ENCODE measurements around the gene GLP1R.

GLP1R gene

GRCh38 chr6:39061588-39061987, 13.0 kb downstream of the GLP1R start:
- DNase-seq (ENCODE audit: insufficient read length, low spot score) (no peak), FAIRE-seq (no peak)

GRCh38 chr6:39062014-39062740, 13.6 kb downstream of the GLP1R start:
- FAIRE-seq, result no peak
- DNase-seq (ENCODE audit: insufficient read length, low spot score), result no peak

- DNase-seq (ENCODE audit: insufficient read length, low spot score), result no peak
- FAIRE-seq, result no peak
Observed at GRCh38 chr6:39063526-39063925, 14.9 kb downstream of the GLP1R start.

DNA sequence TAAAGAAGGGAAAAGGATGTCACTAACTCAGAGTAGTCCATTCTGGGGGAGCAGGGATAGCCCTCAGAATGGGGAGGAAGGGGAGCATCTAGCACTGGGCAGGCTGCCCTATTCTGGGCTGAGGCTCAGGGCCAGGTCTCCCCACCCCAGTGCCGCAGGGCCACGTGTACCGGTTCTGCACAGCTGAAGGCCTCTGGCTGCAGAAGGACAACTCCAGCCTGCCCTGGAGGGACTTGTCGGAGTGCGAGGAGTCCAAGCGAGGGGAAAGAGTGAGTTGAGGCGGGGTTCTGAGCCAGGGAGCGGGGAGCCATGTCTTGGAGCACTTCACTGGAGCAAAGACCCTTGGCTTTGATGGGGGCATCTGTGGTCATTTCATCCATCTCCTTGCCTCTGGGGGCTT, 17.0 kb downstream of the GLP1R start:
- DNase-seq (ENCODE audit: insufficient read length, low spot score), result no peak
- FAIRE-seq, result no peak

GRCh38 chr6:39068391-39068790, 19.8 kb downstream of the GLP1R start:
- no peak for FAIRE-seq
- DNase-seq (ENCODE audit: insufficient read length, low spot score), result no peak

DNA sequence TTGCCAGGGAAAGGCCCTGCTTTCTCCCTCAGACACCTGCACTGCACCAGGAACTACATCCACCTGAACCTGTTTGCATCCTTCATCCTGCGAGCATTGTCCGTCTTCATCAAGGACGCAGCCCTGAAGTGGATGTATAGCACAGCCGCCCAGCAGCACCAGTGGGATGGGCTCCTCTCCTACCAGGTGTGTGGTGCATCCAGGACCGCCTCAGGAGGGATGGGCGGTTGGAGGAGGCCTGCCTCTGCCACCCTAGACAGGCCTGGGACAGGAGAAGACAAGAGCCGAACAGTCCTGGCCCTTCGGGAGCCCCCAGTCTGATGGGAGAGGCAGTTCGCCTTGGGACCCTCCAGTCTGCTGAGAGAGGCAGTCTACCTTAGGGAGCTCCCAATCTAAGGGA, 24.2 kb downstream of the GLP1R start:
- DNase-seq (ENCODE audit: insufficient read length, low spot score), result no peak
- no peak for FAIRE-seq

GRCh38 chr6:39073471-39074355, 25.1 kb downstream of the GLP1R start:
- DNase-seq (ENCODE audit: insufficient read length, low spot score) (no peak), FAIRE-seq (no peak)

DNA sequence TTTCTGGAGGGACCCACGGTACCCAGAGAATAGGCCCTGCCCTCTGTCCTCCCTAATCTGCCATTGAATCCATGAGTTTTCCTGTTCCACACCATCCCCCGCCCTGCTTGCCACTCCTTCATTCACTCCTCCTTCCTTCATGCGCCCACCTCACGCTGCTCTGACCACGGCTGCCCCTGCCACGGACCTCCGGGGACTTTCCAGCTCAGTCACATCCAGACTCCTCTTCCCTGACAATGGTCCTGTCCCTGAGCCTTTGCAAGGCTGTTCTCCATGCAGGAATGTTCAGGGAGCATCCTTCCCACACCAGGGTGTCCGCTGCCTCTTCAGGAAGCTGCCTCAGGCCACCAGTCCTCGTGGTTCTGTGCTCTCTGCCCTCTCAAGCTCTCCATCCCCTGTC, 25.9 kb downstream of the GLP1R start:
- no peak for FAIRE-seq
- no peak for DNase-seq (ENCODE audit: insufficient read length, low spot score)

GRCh38 chr6:39075010-39075686, 26.6 kb downstream of the GLP1R start:
- FAIRE-seq (no peak), DNase-seq (ENCODE audit: insufficient read length, low spot score) (no peak)

DNA sequence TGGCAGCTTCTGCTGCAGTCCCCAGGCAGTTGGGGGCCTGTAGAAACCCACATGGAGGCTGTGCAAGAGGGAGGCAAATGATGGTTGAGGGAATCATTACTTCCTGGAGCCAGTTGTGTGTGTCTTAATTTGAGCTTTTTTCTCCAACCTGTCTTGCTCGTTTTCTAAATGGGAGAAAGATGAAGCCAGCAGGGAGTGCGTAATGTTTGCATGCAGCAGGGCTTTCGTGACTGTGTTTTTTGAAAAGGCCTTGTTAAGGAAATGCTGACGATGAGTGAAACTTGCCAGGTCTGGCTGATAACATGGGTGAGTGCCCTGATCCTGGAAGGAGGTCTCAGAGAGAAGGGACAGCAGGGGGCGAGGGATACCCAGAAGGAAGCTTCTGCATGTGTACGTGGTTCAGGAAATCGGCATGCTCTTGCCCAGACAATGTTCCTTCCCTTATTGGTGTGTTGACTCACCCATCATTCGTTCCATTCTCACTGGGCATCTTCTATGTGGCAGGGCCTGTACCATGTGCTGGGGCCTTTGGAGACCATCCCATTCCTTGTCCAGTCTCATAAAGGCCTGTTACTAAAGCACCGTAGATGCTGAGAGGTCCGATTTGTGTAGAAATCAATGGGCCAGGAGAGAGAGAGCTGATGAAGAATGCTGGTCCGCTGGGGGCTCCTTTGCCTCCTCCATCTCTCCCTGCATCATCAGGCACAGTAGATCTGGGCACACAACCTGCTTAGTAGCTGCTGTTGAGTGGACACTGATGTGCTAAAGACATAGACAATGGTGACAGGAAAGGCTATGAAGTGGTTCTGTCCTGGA, 27.4 kb downstream of the GLP1R start:
- no peak for DNase-seq (ENCODE audit: insufficient read length, low spot score)
- FAIRE-seq, result no peak

- DNase-seq (ENCODE audit: insufficient read length, low spot score) (no peak), FAIRE-seq (no peak)
Observed at GRCh38 chr6:39076623-39077535, 28.3 kb downstream of the GLP1R start.

GRCh38 chr6:39077882-39078594, 29.5 kb downstream of the GLP1R start:
- FAIRE-seq (no peak), DNase-seq (ENCODE audit: insufficient read length, low spot score) (no peak)

DNA sequence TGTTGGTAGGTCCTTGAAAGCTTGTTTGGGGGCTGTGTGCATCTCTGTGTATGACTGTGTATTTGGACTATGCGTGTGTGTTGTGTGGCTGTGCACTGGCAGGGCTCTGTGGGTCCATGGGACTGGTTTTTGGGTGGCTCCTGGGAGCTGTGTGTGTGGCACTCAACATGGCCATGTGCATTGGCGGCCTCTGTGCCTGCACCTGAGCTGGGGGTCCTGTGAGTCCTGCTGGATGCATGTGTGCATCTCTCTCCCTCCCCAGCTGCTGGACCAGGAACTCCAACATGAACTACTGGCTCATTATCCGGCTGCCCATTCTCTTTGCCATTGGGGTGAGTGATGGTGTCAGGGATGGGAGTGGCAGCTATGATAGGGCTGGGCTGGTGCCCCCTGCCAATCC, 30.1 kb downstream of the GLP1R start:
- DNase-seq (ENCODE audit: insufficient read length, low spot score) (no peak), FAIRE-seq (no peak)

DNA sequence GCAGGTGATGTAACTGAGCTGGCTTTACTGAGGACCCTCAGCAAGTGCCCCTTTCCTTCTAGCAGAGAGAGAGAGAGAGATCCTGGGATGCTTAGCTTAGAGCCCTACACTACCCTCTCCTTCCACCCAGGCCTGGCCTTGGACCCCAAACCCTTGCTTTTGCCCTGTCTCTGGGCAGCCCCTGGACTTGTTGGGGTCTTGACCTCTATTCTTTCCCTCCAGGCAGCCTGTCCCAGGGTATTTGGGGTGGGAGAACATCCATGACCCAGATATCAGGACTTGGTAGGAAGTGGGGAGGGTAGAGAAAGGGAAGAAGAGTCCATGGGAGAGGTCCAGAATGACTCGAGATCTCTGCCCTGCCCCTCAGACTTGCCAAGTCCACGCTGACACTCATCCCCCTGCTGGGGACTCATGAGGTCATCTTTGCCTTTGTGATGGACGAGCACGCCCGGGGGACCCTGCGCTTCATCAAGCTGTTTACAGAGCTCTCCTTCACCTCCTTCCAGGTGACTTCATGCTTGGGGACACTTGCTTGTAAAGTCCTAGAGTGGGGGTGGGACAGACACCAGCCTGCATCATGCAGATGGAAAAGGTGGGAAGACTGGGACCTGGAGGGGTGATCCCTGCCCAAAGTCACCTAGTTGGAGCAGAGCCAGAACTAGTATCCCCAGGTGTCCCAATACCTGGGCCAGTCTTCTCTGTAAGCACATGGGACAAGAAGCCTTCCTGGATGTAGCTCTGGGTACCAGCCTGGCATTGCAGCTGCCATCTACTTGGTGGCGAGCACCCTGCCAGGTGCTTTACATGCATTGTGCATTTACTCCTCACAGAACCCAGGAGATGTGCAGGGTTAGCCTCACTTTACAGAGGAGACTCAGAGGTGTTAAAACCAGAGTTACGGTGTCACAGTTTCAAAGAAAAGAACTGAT, 30.9 kb downstream of the GLP1R start:
- DNase-seq (ENCODE audit: insufficient read length, low spot score) (no peak), FAIRE-seq (no peak)

DNA sequence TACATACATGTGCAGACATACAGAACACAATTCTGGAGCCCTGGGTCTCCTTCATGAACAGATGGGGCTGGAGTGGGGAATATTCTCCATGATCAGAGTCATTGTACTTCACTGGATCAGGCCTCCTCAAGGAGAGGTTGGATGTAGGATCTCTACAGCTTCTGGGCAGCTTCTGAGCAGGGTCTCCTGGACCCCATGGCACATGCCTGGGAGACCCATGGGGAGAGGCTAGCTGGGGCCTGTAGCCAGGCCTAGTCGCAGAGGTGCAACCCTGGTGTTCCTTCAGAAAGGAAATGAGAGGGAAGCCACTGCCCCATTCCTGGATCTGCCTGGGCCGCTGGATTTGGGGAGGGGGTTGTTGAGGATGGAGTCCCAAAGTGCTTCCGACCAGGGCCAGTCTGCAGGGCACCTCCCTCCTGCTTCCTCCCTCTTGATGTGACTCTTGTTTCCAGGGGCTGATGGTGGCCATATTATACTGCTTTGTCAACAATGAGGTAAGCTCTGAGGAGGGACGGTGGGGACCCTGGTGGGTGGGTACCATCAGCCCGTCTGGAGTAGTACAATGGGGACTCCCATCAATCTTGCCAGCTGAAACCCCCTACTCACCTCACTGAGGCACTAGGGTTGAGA, 31.8 kb downstream of the GLP1R start:
- DNase-seq (ENCODE audit: insufficient read length, low spot score) (no peak), FAIRE-seq (no peak)

GRCh38 chr6:39082310-39082709, 33.7 kb downstream of the GLP1R start:
- FAIRE-seq, result no peak
- no peak for DNase-seq (ENCODE audit: insufficient read length, low spot score)

DNA sequence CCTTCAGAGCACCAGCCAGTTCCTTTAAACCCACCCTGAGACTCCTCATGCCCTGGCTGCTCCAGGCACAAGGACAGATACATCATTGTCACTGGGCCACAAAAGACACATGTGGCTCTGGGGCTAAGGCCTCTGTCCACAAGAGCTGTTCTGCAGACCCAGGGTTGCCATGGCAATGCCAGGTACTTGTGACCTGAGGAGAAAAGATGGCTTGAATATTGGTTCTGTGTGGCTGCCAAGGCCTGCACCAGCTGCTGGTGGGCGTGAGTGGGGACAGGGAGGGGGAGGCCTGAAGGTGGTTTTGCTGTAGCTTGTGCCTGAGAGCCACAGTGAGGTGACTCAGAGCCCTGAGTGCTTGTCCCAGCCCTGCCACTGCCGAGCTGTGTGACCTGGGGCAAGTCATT, 34.7 kb downstream of the GLP1R start:
- DNase-seq (ENCODE audit: insufficient read length, low spot score) (no peak), FAIRE-seq (no peak)

GRCh38 chr6:39084506-39084905, 35.9 kb downstream of the GLP1R start:
- no peak for DNase-seq (ENCODE audit: insufficient read length, low spot score)
- no peak for FAIRE-seq

All from GM19239 (cell line).